Kidney epithelial cell (primary cell): Measurements from ENCODE around the gene MLEC. TPM values are rescaled to one million over a fixed set of nuclear protein-coding genes. Genes with fewer than 3 reads are reported as not detected.

Experiments used
- DNase-seq: peaks from one replicate; pipeline ENCODE4 v3.0.0-alpha.2; 2010; ENCODE audit warnings: low read depth
- H3K27me3 ChIP-seq: 2 replicates; pipeline ENCODE4 v1.6.0; 2011; ENCODE audit warnings: low read length; ENCODE audit not compliant: control insufficient read depth, insufficient read depth
- H3K36me3 ChIP-seq: 2 replicates; pipeline ENCODE4 v1.5.1; 2011; ENCODE audit warnings: low read length; ENCODE audit not compliant: control insufficient read depth, insufficient read depth
- H3K4me3 ChIP-seq: 2 replicates; pipeline ENCODE4 v1.5.1; 2011; ENCODE audit warnings: low read depth, mild to moderate bottlenecking, control low read depth, low read length
- total RNA-seq: library from RNA; depleted of rRNA; stranded (reverse); fragments of >200 nt; gene quantifications from 2 replicates; pipeline ENCODE4 v1.2.3, GENCODE V29; 2015
- TF ChIP-seq, protein P1 (sequence below): IDR thresholded peaks from 2 replicates; pipeline ENCODE4 v1.5.1; 2011; ENCODE audit warnings: mild to moderate bottlenecking, moderate library complexity, low read length, control low read depth, inconsistent platforms; ENCODE audit not compliant: insufficient read depth, poor library complexity, severe bottlenecking

Gene MLEC
- total RNA-seq, 1 donor from 2014 or later = 82.3 TPM

DNA sequence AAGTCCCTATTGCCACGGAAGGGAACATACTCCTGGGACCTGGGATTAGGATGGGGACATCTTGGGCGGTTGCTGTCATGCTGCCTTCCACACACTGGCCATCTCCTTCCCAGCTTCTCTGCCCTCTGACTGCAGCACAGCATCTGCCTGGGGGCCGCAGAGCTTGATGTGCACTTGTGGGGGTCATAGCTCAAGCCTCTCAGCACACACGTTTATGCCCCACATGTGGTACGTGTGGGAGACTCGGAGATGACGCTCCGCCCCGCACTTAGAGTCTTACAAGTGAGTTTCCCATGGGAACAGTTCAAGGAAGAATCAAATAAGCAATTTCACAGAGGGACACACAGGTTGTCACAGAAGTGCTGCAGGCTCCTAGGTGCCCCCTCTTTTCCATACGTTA lies 47.3 kb downstream of the MLEC start:
- Histone ChIP-seq H3K4me3 (no peak overlapping the region), H3K36me3 (no peaks in the 10 kb centered on the region), H3K27me3 (no peaks in the 10 kb centered on the region)
- no peak for DNase-seq
- TF ChIP-seq, protein P1, sequence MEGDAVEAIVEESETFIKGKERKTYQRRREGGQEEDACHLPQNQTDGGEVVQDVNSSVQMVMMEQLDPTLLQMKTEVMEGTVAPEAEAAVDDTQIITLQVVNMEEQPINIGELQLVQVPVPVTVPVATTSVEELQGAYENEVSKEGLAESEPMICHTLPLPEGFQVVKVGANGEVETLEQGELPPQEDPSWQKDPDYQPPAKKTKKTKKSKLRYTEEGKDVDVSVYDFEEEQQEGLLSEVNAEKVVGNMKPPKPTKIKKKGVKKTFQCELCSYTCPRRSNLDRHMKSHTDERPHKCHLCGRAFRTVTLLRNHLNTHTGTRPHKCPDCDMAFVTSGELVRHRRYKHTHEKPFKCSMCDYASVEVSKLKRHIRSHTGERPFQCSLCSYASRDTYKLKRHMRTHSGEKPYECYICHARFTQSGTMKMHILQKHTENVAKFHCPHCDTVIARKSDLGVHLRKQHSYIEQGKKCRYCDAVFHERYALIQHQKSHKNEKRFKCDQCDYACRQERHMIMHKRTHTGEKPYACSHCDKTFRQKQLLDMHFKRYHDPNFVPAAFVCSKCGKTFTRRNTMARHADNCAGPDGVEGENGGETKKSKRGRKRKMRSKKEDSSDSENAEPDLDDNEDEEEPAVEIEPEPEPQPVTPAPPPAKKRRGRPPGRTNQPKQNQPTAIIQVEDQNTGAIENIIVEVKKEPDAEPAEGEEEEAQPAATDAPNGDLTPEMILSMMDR = no peak

DNA sequence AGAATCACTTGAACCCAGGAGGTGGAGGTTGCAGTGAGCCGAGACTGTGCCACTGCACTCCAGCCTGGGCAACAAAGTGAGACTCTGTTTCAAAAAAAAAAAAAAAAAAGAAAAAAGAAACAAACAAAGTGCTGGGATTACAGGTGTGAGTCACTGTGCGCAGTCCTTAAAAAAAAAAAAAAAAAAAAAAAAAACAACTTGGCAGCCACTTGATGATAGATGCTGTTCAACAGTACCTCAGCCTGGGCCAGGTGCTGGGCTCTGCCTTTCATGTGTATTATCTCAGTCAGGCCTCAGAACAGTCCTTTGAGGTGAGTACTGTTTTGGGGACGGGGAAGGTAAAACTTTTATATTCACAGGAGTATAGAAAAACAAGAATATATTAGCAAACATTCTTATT lies 48.2 kb downstream of the MLEC start:
- no peak for DNase-seq
- H3K27me3 ChIP-seq = no peaks in the 10 kb centered on the region
- TF ChIP-seq, protein P1 = no peak

DNA sequence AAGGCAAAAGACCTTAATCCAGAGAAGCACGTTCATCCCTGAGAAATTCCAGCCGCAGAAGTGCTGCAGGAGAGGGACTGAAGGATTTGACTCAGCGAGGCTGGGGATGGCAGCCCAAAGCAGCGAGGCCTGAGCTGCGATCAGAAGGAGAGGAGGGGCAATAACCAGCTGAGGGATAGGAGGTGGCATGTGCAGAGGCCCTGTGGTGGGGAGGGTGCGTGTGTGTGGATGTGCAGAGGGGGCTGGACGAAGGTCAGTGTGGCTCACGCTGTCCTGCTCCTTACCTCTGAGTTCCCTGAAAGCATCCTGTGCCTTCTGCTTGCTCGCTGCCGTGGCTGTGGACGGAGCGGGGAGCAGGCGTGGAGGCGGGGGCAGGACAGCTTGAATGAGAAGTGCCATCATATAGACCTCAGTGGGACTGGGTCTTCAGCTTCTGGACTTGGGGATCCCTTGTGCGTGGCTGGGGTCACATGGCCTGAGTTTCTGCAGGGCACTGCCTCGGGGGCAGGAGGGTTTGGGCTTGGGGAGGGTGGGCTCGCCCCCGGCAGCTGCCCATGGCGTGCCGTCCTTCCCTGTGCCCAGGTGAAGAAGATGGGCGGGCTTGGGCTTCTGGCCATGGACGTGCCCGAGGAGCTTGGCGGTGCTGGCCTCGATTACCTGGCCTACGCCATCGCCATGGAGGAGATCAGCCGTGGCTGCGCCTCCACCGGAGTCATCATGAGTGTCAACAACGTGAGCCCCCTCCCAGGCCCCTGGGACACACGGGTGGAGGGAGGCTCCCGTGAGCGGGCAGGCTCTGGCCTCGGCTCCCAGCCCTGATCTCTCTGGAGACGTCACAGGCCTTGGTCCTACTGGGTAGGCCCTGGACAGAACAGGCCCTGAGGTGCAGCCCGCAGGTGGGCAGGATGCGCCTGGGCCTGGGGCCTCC lies 49.7 kb downstream of the MLEC start:
- DNase-seq = no peak
- no peak overlapping the region for H3K4me3 ChIP-seq
- TF ChIP-seq, protein P1 = no peak
- H3K36me3 ChIP-seq = no peaks in the 10 kb centered on the region
- H3K27me3 ChIP-seq = no peaks in the 10 kb centered on the region

More for the DNA sequence above, 48.2 kb downstream of the MLEC start:
- Histone ChIP-seq H3K4me3 (no peak overlapping the region), H3K36me3 (no peaks in the 10 kb centered on the region)

DNA sequence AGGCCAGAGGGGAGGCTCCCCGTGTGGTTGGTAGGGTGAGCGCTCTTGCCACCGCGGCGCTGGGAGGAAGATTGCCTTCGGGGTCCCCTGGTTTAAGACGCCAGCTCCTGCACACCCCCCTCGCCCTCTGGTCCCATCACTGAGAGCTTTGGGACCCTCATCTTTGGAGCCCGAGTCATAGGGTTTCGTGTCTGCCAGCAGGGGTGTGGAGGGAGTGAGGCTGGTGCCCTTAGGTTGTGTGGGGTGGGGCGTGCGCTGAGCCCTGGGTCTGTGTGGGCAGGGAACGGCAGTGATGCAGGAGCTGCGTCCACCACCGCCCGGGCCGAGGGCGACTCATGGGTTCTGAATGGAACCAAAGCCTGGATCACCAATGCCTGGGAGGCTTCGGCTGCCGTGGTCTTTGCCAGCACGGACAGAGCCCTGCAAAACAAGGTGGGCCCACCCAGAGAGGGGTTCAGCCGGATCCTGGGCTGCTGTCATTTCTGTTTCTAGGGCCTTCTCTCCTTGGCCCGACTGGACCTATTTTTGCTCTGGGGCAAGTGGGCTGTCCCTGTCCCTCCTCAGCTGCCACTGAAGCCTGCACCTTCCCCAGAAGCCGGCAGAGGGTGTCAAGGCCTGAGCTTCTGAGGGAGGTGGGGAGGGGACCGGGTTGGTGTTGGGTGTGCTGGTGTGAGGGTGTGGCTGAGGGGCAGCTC lies 50.8 kb downstream of the MLEC start:
- TF ChIP-seq, protein P1 = peak; percentile 27
- DNase-seq = no peak
- H3K4me3 ChIP-seq = no peak overlapping the region
- H3K36me3 ChIP-seq = no peaks in the 10 kb centered on the region
- H3K27me3 ChIP-seq = no peaks in the 10 kb centered on the region

DNA sequence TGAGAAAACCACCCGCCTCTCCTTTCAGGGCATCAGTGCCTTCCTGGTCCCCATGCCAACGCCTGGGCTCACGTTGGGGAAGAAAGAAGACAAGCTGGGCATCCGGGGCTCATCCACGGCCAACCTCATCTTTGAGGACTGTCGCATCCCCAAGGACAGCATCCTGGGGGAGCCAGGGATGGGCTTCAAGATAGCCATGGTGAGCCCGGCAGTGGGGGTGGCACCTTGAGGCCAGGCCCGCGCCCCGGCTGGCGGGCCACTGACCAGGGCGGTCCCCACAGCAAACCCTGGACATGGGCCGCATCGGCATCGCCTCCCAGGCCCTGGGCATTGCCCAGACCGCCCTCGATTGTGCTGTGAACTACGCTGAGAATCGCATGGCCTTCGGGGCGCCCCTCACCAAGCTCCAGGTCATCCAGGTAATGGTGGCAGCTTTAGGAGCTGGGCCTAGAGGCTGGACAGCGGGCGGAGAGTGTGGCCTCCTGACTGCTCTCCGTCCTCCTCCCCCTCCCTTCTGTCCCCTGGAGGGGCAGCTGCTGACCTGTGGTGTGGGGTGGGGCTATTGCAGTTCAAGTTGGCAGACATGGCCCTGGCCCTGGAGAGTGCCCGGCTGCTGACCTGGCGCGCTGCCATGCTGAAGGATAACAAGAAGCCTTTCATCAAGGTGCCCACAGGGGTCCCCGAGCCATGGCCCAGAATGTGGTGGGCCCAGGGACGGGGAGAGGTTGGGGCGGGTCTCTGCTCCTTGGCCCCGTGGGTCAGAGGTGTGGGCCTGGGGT lies 51.5 kb downstream of the MLEC start:
- H3K4me3 ChIP-seq = no peak overlapping the region
- H3K27me3 ChIP-seq = no peaks in the 10 kb centered on the region
- TF ChIP-seq, protein P1 = no peak
- DNase-seq = no peak
- no peaks in the 10 kb centered on the region for H3K36me3 ChIP-seq
